Kidney epithelial cell (primary cell): ENCODE measurements around the gene FAM174C. TPM values are rescaled to one million over a fixed set of nuclear protein-coding genes. Genes with fewer than 3 reads are reported as not detected.

Experiments
- DNase-seq: peaks from one replicate; pipeline ENCODE4 v3.0.0-alpha.2; 2010; ENCODE audit warnings: low read depth
- H3K27me3 ChIP-seq: 2 replicates; pipeline ENCODE4 v1.6.0; 2011; ENCODE audit warnings: low read length; ENCODE audit not compliant: control insufficient read depth, insufficient read depth
- H3K36me3 ChIP-seq: 2 replicates; pipeline ENCODE4 v1.5.1; 2011; ENCODE audit warnings: low read length; ENCODE audit not compliant: control insufficient read depth, insufficient read depth
- H3K4me3 ChIP-seq: 2 replicates; pipeline ENCODE4 v1.5.1; 2011; ENCODE audit warnings: low read depth, mild to moderate bottlenecking, control low read depth, low read length
- CTCF ChIP-seq: IDR thresholded peaks from 2 replicates; pipeline ENCODE4 v1.5.1; 2011; ENCODE audit warnings: mild to moderate bottlenecking, moderate library complexity, low read length, control low read depth, inconsistent platforms; ENCODE audit not compliant: insufficient read depth, poor library complexity, severe bottlenecking
- total RNA-seq: library from RNA; depleted of rRNA; stranded (reverse); fragments of >200 nt; gene quantifications from 2 replicates; pipeline ENCODE4 v1.2.3, GENCODE V29; 2015

FAM174C gene
- total RNA-seq, 1 donor from 2014 or later = 75.0 TPM

- DNase-seq = no peak
- peaks cover 2% of the 10 kb centered on the region for H3K36me3 ChIP-seq
- H3K4me3 ChIP-seq = peak overlapping the region; percentile 84
- TF ChIP-seq CTCF = no peak
- H3K27me3 ChIP-seq = no peaks in the 10 kb centered on the region
Measured at GRCh38 chr19:1247748-1248138, 27.6 kb upstream of the FAM174C start.

GRCh38 chr19:1248139-1248785 lies 27.1 kb upstream of the FAM174C start, which contains the start of gene MIDN:
MIDN (plus strand) TSS chr19:1248583; CDS start chr19:1250297, 1,714 bp downstream.
- Histone ChIP-seq H3K36me3 (peaks cover 2% of the 10 kb centered on the region), H3K4me3 (peak within 1 kb of the TSS; percentile 84), H3K27me3 (no peaks in the 10 kb centered on the region)
- peak; percentile 51 for TF ChIP-seq CTCF
- DNase-seq = no peak

GRCh38 chr19:1248786-1249297 lies 26.5 kb upstream of the FAM174C start:
- DNase-seq = no peak
- Histone ChIP-seq H3K27me3 (no peaks in the 10 kb centered on the region), H3K36me3 (peaks cover 2% of the 10 kb centered on the region), H3K4me3 (peak overlapping the region; percentile 84)
- peak; percentile 33 for TF ChIP-seq CTCF

- peak; percentile 76 for DNase-seq
- H3K36me3 ChIP-seq = peaks cover 4% of the 10 kb centered on the region
- no peak for TF ChIP-seq CTCF
- H3K27me3 ChIP-seq = no peaks in the 10 kb centered on the region
- peak overlapping the region; percentile 84 for H3K4me3 ChIP-seq
Measured at GRCh38 chr19:1249298-1249989, 25.9 kb upstream of the FAM174C start.

- peaks cover 7% of the 10 kb centered on the region for H3K36me3 ChIP-seq
- DNase-seq = no peak
- peak overlapping the region; percentile 71 for H3K4me3 ChIP-seq
- no peaks in the 10 kb centered on the region for H3K27me3 ChIP-seq
- TF ChIP-seq CTCF = no peak
Measured at GRCh38 chr19:1249990-1250436, 25.3 kb upstream of the FAM174C start.
